ENCODE measurements around the gene PCNX3. TPM values are rescaled to one million over a fixed set of nuclear protein-coding genes. Genes with fewer than 3 reads are reported as not detected.

PCNX3 gene
- total and polyA plus RNA-seq, 2 donors (not counting 3 experiments of a cell fraction or from before 2014, with no cell fraction given), result 42.6 to 53.9 TPM

- H3K4me3 ChIP-seq (replicated peaks in 1 of 3; ENCODE audit: insufficient read depth in 1 of 3, low read depth in 1 of 3, low read length in 3 of 3), result no peak overlapping the region
These were observed 18.9 kb downstream of the PCNX3 start for GRCh38 chr11:65634440-65634839.

GRCh38 chr11:65634905-65635731 lies 19.5 kb downstream of the PCNX3 start:
- POLR2A ChIA-PET, result no interaction called here
- peaks cover 8% of the 10 kb centered on the region for H3K79me2 ChIP-seq (ENCODE audit: control insufficient read depth, insufficient read depth, low read length)
- H3K9me3 ChIP-seq (replicated peaks; ENCODE audit: control insufficient read depth, insufficient read depth, low read length), result no peaks in the 10 kb centered on the region
- H3K4me3 ChIP-seq (replicated peaks in 1 of 3; ENCODE audit: insufficient read depth in 1 of 3, low read depth in 1 of 3, low read length in 3 of 3), result no peak overlapping the region
- H3K4me1 ChIP-seq (ENCODE audit: control insufficient read depth, extremely low read depth, insufficient read depth, low read length), result peaks cover 19% of the 10 kb centered on the region
- intact Hi-C loops (cut with micrococcal nuclease), result loop anchor here (5.0 kb wide), 1 partner anchor 352 kb away; no protein-coding TSS in a partner anchor
- dilution Hi-C loops (cut with MboI; ENCODE audit: extremely low pct_ligation_motif_present, low sequenced_read_pairs), result no loop called here
- H3K9ac ChIP-seq (replicated peaks; ENCODE audit: extremely low read depth, insufficient read depth, low read length), result no peak overlapping the region
- peaks cover 6 to 39% of the 10 kb centered on the region in 2 experiments for H3K36me3 ChIP-seq (ENCODE audit: control insufficient read depth in 2 of 2, extremely low read depth in 1 of 2, insufficient read depth in 2 of 2, low read length in 2 of 2)
- no peak overlapping the region for H3K27ac ChIP-seq (ENCODE audit: insufficient read depth, low read depth, low read length)
- H3K4me2 ChIP-seq (ENCODE audit: insufficient read depth, low read length), result no peak overlapping the region
- DNase-seq (ENCODE audit: low read depth, low spot score) (no peak), FAIRE-seq (no peak)
- no TSS peak for BruUV-seq (replicated peaks)
- no peak overlapping the region for H2AFZ ChIP-seq (ENCODE audit: low read depth, low read length)
- CTCF ChIA-PET, result no interaction called here
- no peaks in the 10 kb centered on the region for H4K20me1 ChIP-seq (replicated peaks; ENCODE audit: control insufficient read depth, extremely low read depth, insufficient read depth, low read length)
- no peak for TF ChIP-seq JUN (IDR thresholded peaks at IDR 0.05; ENCODE audit: borderline replicate concordance, insufficient read depth, insufficient read length, low read depth)
- TF ChIP-seq FOS (IDR thresholded peaks at IDR 0.05; ENCODE audit: borderline replicate concordance, insufficient read depth, low read length), result no peak
- TF ChIP-seq POLR2AphosphoS5 (IDR thresholded peaks at IDR 0.05; ENCODE audit: insufficient read depth, low read depth, low read length), result no peak
- no peak for TF ChIP-seq GATA2 (IDR thresholded peaks at IDR 0.05; ENCODE audit: insufficient read depth, insufficient read length, low read depth, low read length)
- no peaks in the 10 kb centered on the region for H3K9me1 ChIP-seq (replicated peaks; ENCODE audit: control insufficient read depth, extremely low read depth, insufficient read depth, low read length)
- H3K27me3 ChIP-seq (ENCODE audit: control insufficient read depth in 2 of 2, insufficient read depth in 2 of 2, low read length in 2 of 2), result no peaks in the 10 kb centered on the region

More at GRCh38 chr11:65634440-65634839, 18.9 kb downstream of the PCNX3 start:
- Histone ChIP-seq H2AFZ (ENCODE audit: low read depth, low read length) (no peak overlapping the region), H3K4me1 (ENCODE audit: control insufficient read depth, extremely low read depth, insufficient read depth, low read length) (peaks cover 13% of the 10 kb centered on the region), H3K9me1 (replicated peaks; ENCODE audit: control insufficient read depth, extremely low read depth, insufficient read depth, low read length) (no peaks in the 10 kb centered on the region), H3K4me2 (ENCODE audit: insufficient read depth, low read length) (no peak overlapping the region), H4K20me1 (replicated peaks; ENCODE audit: control insufficient read depth, extremely low read depth, insufficient read depth, low read length) (no peaks in the 10 kb centered on the region), H3K36me3 (ENCODE audit: control insufficient read depth in 2 of 2, extremely low read depth in 1 of 2, insufficient read depth in 2 of 2, low read length in 2 of 2) (peaks cover 9 to 45% of the 10 kb centered on the region in 2 experiments), H3K9me3 (replicated peaks; ENCODE audit: control insufficient read depth, insufficient read depth, low read length) (no peaks in the 10 kb centered on the region), H3K27me3 (ENCODE audit: control insufficient read depth in 2 of 2, insufficient read depth in 2 of 2, low read length in 2 of 2) (no peaks in the 10 kb centered on the region), H3K9ac (replicated peaks; ENCODE audit: extremely low read depth, insufficient read depth, low read length) (no peak overlapping the region), H3K79me2 (ENCODE audit: control insufficient read depth, insufficient read depth, low read length) (peaks cover 6% of the 10 kb centered on the region), H3K27ac (ENCODE audit: insufficient read depth, low read depth, low read length) (no peak overlapping the region)
- BruUV-seq (replicated peaks), result no TSS peak
- intact Hi-C loops (cut with micrococcal nuclease), result no loop called here
- FAIRE-seq (no peak), DNase-seq (ENCODE audit: low read depth, low spot score) (no peak)
- CTCF ChIA-PET, result no interaction called here
- TF ChIP-seq FOS (IDR thresholded peaks at IDR 0.05; ENCODE audit: borderline replicate concordance, insufficient read depth, low read length), result no peak
- TF ChIP-seq JUN (IDR thresholded peaks at IDR 0.05; ENCODE audit: borderline replicate concordance, insufficient read depth, insufficient read length, low read depth), result no peak
- no peak for TF ChIP-seq POLR2AphosphoS5 (IDR thresholded peaks at IDR 0.05; ENCODE audit: insufficient read depth, low read depth, low read length)
- TF ChIP-seq POLR2A (IDR thresholded peaks at IDR 0.05; ENCODE audit: low read depth, low read length), result no peak
- POLR2A ChIA-PET, result no interaction called here
- dilution Hi-C loops (cut with MboI; ENCODE audit: extremely low pct_ligation_motif_present, low sequenced_read_pairs), result no loop called here
